ENCODE results near the gene EHBP1L1. TPM values are rescaled to one million over a fixed set of nuclear protein-coding genes. Genes with fewer than 3 reads are reported as not detected.

Gene EHBP1L1
- total RNA-seq, 1 donor = 58.6 TPM

- no peak overlapping the region for H3K27ac ChIP-seq (ENCODE audit: low read depth, low read length)
- peaks cover 6% of the 10 kb centered on the region for H4K20me1 ChIP-seq (ENCODE audit: insufficient read depth, low read length)
- H3K27me3 ChIP-seq (ENCODE audit: insufficient read depth, low read length) = no peaks in the 10 kb centered on the region
- H2AFZ ChIP-seq (ENCODE audit: low read length) = no peak overlapping the region
- no peak overlapping the region for H3K4me2 ChIP-seq (ENCODE audit: insufficient read depth, low read length)
- H3K9me3 ChIP-seq (ENCODE audit: low read depth, low read length) = no peaks in the 10 kb centered on the region
- H3K79me2 ChIP-seq (ENCODE audit: insufficient read depth, low read length) = peaks cover 9% of the 10 kb centered on the region
- H3K4me3 ChIP-seq (ENCODE audit: insufficient read depth, low read length) = no peak overlapping the region
- DNase-seq (ENCODE audit: insufficient read length, low spot score, missing footprints) = peak; percentile 93
- peaks cover 17% of the 10 kb centered on the region for H3K4me1 ChIP-seq (ENCODE audit: insufficient read depth, low read length)
- peaks cover 43% of the 10 kb centered on the region for H3K36me3 ChIP-seq (ENCODE audit: insufficient read depth, low read length)
- TF ChIP-seq, protein P1, sequence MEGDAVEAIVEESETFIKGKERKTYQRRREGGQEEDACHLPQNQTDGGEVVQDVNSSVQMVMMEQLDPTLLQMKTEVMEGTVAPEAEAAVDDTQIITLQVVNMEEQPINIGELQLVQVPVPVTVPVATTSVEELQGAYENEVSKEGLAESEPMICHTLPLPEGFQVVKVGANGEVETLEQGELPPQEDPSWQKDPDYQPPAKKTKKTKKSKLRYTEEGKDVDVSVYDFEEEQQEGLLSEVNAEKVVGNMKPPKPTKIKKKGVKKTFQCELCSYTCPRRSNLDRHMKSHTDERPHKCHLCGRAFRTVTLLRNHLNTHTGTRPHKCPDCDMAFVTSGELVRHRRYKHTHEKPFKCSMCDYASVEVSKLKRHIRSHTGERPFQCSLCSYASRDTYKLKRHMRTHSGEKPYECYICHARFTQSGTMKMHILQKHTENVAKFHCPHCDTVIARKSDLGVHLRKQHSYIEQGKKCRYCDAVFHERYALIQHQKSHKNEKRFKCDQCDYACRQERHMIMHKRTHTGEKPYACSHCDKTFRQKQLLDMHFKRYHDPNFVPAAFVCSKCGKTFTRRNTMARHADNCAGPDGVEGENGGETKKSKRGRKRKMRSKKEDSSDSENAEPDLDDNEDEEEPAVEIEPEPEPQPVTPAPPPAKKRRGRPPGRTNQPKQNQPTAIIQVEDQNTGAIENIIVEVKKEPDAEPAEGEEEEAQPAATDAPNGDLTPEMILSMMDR (IDR thresholded peaks at IDR 0.05; ENCODE audit: extremely low read depth, low read depth, low read length) = no peak
Observed at GRCh38 chr11:65586247-65586630, 10.4 kb downstream of the EHBP1L1 start.

DNA sequence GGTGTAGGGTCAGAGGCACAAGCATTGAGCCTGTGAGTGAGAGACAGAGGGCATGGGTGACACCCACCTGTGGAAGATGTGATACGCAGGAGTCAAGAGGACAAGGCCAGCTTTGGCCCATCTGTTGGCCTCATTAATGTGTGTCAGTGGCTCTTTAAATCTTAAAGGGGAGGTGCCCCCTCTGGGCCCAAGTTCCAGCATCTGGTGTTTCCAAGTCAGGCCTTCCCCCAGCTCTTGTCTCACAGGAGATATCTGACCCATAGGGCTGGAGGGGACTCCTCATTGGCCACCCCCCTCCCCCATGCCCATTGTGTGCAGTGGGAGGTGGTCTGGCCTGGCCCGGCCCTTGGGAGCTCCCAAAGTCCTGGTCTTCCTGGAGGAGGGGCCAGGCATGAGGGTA lies 10.8 kb downstream of the EHBP1L1 start:
- H3K4me3 ChIP-seq (ENCODE audit: insufficient read depth, low read length) = no peak overlapping the region
- no peaks in the 10 kb centered on the region for H3K27me3 ChIP-seq (ENCODE audit: insufficient read depth, low read length)
- peaks cover 17% of the 10 kb centered on the region for H3K4me1 ChIP-seq (ENCODE audit: insufficient read depth, low read length)
- peak; percentile 98 for DNase-seq (ENCODE audit: insufficient read length, low spot score, missing footprints)
- no peak overlapping the region for H2AFZ ChIP-seq (ENCODE audit: low read length)
- no peak overlapping the region for H3K4me2 ChIP-seq (ENCODE audit: insufficient read depth, low read length)
- peaks cover 9% of the 10 kb centered on the region for H3K79me2 ChIP-seq (ENCODE audit: insufficient read depth, low read length)
- TF ChIP-seq, protein P1 (IDR thresholded peaks at IDR 0.05; ENCODE audit: extremely low read depth, low read depth, low read length) = no peak
- H3K9me3 ChIP-seq (ENCODE audit: low read depth, low read length) = no peaks in the 10 kb centered on the region
- H4K20me1 ChIP-seq (ENCODE audit: insufficient read depth, low read length) = peaks cover 6% of the 10 kb centered on the region
- peaks cover 43% of the 10 kb centered on the region for H3K36me3 ChIP-seq (ENCODE audit: insufficient read depth, low read length)
- no peak overlapping the region for H3K27ac ChIP-seq (ENCODE audit: low read depth, low read length)

GRCh38 chr11:65588199-65589054 lies 12.6 kb downstream of the EHBP1L1 start:
- H3K79me2 ChIP-seq (ENCODE audit: insufficient read depth, low read length) = peaks cover 9% of the 10 kb centered on the region
- H4K20me1 ChIP-seq (ENCODE audit: insufficient read depth, low read length) = peaks cover 6% of the 10 kb centered on the region
- peak overlapping the region; percentile 23 for H3K27ac ChIP-seq (ENCODE audit: low read depth, low read length)
- TF ChIP-seq, protein P1 (IDR thresholded peaks at IDR 0.05; ENCODE audit: extremely low read depth, low read depth, low read length) = peak; percentile 48
- peaks cover 44% of the 10 kb centered on the region for H3K36me3 ChIP-seq (ENCODE audit: insufficient read depth, low read length)
- H3K4me2 ChIP-seq (ENCODE audit: insufficient read depth, low read length) = no peak overlapping the region
- no peaks in the 10 kb centered on the region for H3K9me3 ChIP-seq (ENCODE audit: low read depth, low read length)
- peaks cover 17% of the 10 kb centered on the region for H3K4me1 ChIP-seq (ENCODE audit: insufficient read depth, low read length)
- no peaks in the 10 kb centered on the region for H3K27me3 ChIP-seq (ENCODE audit: insufficient read depth, low read length)
- H3K4me3 ChIP-seq (ENCODE audit: insufficient read depth, low read length) = no peak overlapping the region
- H2AFZ ChIP-seq (ENCODE audit: low read length) = no peak overlapping the region
- peak; percentile 96 for DNase-seq (ENCODE audit: insufficient read length, low spot score, missing footprints)

- Histone ChIP-seq H3K9me3 (ENCODE audit: low read depth, low read length) (no peaks in the 10 kb centered on the region), H3K27me3 (ENCODE audit: insufficient read depth, low read length) (no peaks in the 10 kb centered on the region), H3K36me3 (ENCODE audit: insufficient read depth, low read length) (peaks cover 44% of the 10 kb centered on the region), H3K4me3 (ENCODE audit: insufficient read depth, low read length) (no peak overlapping the region), H3K4me2 (ENCODE audit: insufficient read depth, low read length) (no peak overlapping the region), H3K4me1 (ENCODE audit: insufficient read depth, low read length) (peaks cover 17% of the 10 kb centered on the region), H2AFZ (ENCODE audit: low read length) (no peak overlapping the region), H3K79me2 (ENCODE audit: insufficient read depth, low read length) (peaks cover 9% of the 10 kb centered on the region), H4K20me1 (ENCODE audit: insufficient read depth, low read length) (peaks cover 6% of the 10 kb centered on the region), H3K27ac (ENCODE audit: low read depth, low read length) (no peak overlapping the region)
- TF ChIP-seq, protein P1 (IDR thresholded peaks at IDR 0.05; ENCODE audit: extremely low read depth, low read depth, low read length) = no peak
- no peak for DNase-seq (ENCODE audit: insufficient read length, low spot score, missing footprints)
Observed at GRCh38 chr11:65589444-65590239, 13.8 kb downstream of the EHBP1L1 start.

Data from osteoblast (primary cell).